SH-SY5Y (cell line): ENCODE data around the gene TMEM151A.

Experiments
- GATA2 ChIP-seq: IDR thresholded peaks from 2 replicates; pipeline ENCODE4 v1.6.1; 2011; ENCODE audit warnings: mild to moderate bottlenecking, low read depth, low read length
- GATA3 ChIP-seq: IDR thresholded peaks from 2 replicates; pipeline ENCODE4 v1.6.1; 2011; ENCODE audit warnings: low read depth, mild to moderate bottlenecking, low read length, moderate library complexity

Gene TMEM151A

GRCh38 chr11:66317723-66318599 is 26.3 kb downstream of the TMEM151A start:
- TF ChIP-seq GATA3, result no peak
- no peak for TF ChIP-seq GATA2

GRCh38 chr11:66318600-66318970 is 26.9 kb downstream of the TMEM151A start:
- TF ChIP-seq GATA2 (no peak), GATA3 (no peak)

DNA sequence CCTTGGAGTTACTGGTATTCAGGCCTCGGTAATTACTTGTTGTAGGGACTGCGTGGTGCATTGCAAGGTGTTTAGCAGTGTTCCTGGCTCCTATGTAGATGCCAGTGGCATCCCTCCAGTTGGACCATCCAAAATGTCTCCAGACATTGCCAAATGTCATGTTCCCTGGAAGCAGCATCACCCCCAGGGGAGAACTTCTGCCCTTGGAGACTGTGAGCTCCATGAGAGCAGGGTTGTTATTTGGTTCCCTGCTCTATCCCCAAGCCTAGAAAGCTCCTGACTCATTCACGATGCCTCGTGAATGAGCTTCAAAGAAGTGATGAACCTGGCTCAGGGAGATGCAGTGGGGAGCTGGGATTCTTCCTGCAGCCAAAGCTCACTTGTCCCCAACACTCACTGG is 29.9 kb downstream of the TMEM151A start:
- TF ChIP-seq GATA2, result no peak
- no peak for TF ChIP-seq GATA3

DNA sequence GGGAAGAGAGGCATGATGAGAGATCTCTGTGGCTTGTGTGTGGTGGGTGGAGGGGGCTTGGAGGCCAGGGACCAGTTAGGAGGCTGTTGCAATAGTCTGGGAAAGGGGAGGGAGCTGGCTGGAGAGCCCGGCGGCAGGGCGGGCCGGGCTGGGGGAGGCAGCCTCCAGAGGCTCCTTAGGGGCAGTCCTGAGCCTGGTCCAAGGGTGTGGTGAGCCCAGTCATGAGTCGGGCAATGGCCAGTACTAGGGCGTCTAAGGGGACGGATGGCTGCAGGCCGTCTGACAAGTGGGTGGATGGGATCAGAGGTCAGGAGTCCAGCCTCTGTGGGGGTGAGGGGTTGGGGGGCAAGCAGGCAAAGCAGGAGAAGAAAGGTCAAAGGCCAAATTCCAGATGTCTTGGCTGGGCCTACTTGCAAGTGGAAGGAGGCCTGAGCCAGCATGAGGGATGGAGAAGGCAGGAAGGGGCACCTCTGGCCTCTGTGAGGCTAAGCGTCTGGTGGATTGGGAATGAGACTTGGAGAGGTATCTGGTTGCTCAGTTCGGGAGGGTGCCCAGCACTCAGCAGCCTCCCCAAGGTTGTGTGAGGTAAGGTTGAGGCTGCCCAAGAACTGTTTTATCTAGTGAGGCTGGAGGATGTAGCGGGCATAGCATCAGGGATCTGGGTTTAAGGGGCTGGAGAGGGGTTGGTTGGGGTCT is 31.2 kb downstream of the TMEM151A start:
- TF ChIP-seq GATA2 (no peak), GATA3 (no peak)

- TF ChIP-seq GATA2 (no peak), GATA3 (no peak)
Measured at GRCh38 chr11:66323684-66324083, 32.0 kb downstream of the TMEM151A start.

DNA sequence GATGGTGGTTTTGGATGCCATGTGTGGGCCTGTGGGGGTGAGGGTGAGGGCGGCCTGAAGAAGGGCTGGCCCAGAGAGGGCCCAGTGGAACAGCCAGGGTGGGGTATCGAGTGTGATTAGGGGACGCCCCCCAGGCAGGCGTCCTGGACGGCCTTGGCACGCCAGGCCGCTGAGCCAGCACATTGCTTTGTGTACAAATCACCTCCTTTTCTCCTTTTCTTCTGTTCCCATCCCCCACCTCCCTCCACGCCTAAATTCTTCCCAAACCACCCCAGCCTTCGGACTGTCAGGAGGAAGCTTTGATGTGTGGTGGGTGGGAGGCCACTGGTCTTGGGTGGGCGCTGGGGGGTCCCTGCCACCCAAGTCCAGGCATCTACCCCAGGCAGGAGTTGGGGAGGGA is 33.0 kb downstream of the TMEM151A start:
- TF ChIP-seq GATA2 (no peak), GATA3 (no peak)

DNA sequence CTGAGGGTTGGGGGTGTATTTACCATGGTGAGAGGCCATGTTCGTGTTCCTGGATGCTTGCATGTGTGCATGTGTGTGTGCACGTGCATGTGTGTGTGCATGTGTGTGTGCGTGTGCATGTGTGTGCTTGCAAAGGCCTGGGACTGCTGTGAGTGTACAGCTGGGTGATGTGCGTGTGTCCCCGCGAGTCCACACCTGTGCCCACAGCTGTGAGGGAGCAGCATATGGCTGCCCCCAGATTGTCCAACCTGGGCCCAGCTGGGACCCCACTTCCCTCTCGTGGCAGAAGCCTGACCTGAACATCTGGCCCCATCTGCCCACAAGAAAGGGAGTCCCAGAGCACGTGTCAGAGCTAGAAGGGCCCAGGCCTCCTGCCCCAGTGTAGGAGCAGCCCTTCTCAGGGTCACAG is 33.6 kb downstream of the TMEM151A start:
- TF ChIP-seq GATA3 (no peak), GATA2 (no peak)

DNA sequence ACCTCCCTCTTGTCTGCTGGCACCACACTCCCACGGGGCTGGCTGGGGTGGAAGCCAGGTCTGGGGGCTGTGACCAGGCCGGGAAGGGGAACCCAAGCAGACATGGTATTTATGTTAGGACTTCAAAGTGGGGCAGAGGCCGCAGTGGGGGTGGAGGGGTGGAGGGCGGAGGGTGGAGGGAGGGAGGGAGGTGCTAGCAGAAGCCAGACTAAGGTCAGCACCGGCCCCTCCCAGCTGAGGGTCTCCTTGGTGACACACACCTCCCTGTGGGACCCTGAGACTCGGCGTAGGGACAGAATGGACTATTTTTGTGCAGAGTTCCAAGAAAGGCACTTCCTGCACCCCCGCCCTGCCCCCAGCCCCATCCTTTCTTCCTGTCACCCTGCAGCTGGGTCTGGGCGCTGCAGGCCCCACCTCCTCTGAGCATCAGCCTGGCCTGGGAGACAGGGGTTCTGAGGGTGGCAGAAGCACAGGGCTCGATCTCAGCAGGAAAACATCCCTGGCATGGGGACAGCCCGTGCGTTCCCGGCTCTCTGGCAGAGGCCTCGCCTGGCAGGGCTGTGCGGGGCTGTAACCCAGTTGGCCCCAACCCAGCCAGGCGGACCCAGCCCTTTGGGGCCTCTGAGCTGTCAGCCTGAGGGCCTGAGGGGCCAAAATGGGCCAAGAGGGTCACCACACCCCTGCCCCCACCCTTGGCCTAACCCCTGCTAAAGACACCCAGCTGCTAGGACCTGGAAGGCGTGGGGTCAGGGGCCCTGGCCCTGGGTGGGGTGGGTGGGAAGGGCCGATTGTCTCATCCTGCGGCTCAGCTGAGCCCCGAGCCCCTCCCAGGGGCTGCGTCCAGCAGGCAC is 34.8 kb downstream of the TMEM151A start:
- no peak for TF ChIP-seq GATA2
- no peak for TF ChIP-seq GATA3

DNA sequence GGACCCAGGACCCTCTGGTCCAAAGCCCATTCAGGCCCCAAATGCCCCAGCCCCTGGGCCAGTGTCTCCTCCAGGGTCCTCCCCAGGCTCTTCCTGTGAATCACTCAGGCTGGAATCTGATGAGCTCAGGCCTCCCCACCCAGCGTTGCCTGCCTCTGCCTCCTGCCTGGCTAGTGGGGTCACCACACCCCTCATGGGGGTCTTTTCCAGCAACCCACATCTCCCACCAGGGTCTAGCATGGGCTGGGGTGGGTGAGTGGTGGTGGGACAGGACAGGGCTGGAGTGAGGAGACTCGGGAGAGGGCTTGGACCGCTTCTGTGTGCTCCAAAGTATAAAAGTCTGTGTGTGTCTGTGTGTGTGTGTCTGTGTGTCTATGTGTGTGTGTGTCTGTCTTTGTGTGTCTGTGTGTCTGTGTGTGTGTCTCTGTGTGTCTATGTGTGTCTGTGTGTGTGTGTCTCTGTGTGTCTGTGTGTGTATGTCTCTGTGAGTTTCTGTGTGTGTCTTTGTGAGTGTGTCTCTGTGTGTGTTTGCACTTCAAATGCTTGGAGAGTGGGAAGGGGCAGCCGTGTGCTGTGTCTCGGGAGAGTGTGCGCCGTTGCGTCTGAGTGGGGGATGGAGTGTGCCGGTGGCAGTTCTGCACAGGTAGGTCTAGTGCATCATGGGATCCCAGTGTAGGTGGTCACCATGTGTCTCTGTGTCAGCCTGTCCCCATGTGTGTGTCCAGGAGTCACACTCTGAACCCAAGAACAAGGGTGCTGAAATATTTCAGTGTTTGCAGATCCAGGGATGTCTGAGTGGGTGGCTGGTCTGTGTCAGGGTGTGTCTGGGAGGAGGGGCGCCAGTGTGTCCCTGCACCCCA is 35.7 kb downstream of the TMEM151A start:
- TF ChIP-seq GATA2, result no peak

GRCh38 chr11:66328031-66328301 is 36.3 kb downstream of the TMEM151A start:
- TF ChIP-seq GATA3 (no peak), GATA2 (no peak)

GRCh38 chr11:66328302-66329144 is 36.8 kb downstream of the TMEM151A start:
- TF ChIP-seq GATA2 (no peak), GATA3 (no peak)

DNA sequence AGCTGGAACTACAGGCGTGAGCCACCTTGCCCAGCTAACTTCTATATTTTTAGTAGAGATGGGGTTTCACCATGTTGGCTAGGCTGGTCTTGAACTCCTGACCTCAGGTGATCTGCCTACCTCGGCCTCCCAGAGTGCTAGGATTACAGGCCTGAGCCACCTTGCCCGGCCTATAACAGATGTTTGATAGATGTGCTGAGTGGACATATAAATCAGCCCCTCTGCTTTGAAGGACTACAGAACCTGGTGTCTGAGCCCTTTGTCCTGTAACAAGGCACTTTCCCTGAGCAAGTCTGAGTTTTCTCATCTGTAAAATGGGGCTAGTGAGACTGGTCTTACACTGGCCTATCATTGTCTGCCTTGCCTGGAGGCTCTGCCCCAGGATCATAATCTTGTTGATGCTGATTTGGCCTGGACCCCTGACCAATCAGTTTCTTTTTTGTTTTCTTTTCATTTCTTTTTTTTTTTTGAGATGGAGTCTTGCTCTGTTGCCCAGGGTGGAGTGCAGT is 37.5 kb downstream of the TMEM151A start:
- TF ChIP-seq GATA2 (no peak), GATA3 (no peak)

DNA sequence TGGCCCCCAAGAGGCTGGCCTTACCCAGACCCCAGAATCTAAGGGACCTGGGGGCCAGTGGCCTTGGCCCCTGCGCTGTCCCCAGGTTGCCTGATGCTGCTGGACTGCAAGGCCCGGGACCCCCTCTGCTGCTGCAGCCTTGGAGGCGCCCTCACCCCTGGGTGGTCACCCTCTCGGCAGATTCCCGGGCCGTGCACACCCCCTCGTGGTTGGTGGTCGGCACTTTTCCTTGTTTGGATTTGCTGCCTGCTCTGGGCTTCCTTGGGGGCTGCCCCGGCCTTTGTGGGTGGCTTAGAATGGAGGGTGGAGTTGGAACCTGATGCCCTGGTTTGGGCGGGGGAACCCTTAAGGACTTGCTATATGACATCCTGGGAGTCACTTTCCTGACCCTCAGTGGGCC is 39.2 kb downstream of the TMEM151A start:
- TF ChIP-seq GATA3 (no peak), GATA2 (no peak)
